ENCODE data around the gene CDK5RAP2. TPM values are rescaled to one million over a fixed set of nuclear protein-coding genes. Genes with fewer than 3 reads are reported as not detected.

CDK5RAP2 gene
- polyA plus RNA-seq, 1 donor: 75.8 TPM

DNA sequence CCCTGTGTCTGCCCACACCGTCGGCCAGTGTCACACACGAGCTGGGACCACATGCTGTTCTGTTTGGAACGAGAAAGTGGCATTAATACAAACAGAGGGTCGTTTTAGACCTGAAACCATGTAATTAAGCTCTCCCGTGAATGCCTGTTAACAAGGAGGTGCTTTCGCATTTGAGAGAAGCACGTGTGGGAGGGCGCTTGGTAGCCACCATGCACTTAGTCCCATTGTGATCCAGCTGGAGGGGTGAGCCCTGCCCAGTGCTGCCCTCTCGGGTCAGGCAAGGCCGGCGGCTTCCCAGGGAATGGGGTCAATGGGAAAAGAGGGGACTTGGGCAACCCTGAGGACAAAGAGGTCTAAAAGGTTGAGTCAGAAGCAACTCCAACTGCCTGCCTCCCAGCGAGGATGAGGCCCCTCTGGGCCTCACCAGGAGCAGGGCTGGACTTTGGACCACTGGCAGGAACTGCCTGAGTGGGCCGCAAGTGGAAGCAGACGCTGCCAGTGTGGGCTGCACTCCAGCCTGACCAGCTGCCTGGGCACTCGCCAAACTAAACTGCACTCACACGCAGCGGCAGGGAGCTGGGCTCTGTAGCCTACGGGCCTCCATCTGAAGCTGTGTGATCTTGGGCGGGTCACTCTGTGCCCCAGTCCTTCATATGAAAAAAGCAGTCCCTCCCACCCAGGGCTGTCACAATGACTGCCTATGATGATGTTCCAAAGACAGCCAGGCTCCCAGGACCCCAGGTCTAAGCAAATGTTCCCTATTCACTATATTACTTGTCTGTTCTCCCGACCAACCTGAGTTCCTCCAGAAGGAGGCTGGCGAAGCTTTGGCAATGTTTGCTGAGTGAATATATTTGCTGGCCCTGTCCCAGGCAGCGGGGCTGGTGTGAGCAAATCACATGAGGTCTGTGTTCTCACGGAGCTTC lies 195.7 kb downstream of the CDK5RAP2 start:
- DNase-seq: no peak

DNA sequence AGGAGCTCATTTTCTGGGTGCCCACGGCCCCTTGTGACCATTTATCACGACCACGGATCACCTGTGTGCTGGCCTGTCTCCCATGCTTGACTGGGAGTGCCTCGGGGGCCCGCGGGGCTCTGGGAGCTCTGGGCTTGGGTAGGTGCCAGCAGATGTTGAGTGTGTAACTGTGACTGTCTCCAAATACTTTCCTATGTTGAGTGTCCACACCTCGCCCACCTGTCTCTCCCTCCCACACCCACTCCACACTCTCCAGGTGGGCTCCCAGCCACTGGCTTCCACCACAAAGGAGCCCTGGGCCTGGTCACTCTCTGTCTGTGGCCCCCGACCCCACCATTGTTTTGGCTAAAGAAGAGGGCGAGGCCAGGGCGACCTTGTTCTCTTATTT lies 196.4 kb downstream of the CDK5RAP2 start:
- DNase-seq: no peak

DNA sequence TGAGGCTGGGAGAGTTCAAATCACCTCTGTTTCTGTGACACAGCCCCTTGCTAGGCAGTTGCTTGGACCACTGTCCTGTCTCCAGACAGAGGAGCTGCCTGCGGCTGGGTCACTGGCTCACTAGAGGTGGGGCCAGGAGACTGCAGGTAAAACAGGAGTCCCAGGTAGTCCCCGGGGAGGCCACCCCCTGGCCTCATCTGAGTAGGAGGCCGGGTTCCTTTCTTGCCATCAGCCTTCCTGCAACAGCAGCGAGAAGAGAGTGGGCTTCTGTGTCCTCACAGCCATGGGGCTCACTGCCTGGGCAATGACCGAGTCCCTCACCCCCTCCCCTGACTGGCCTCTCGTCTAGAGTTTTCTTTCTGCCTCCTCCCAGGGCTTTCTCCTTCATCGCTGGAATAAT lies 197.5 kb downstream of the CDK5RAP2 start:
- DNase-seq: no peak

DNA sequence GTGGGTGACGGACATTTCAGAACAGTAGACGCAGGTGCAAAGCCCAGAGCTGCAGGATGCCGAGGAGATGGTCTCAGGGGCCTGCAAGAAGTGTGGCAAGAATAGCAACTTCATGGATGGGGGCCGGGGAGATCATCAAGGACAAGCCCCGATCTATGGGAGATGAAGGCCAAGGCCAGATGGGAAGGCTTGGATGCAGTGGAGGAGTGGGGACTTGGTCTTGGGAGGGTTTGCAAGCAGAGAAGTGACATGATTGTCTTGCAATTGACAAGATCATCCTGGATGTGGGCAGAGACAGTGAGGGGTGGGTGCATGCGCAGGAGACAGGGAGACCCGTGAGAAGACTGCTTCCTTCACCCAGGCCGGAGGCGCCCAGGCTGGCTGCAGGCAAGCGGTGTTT lies 198.1 kb downstream of the CDK5RAP2 start:
- no peak for DNase-seq

DNA sequence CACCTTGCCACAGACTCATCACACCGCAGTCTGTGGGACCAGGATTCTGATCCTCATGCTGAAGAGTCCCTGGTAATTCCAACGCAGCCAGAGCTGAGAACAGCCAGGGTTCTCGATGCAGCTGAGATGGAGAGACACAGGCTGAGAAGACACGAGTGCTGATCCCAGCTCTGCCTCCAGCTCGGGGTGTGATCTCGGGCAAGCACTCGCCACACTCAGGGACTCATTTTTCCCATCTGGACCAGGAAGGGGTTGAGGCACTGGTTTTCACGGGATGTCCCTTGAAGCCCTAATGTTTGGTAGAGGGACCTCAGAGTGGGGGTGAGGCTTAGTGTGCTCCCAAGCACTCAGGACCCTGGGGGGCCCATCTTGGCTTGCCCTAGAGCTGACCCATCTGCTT lies 200.4 kb downstream of the CDK5RAP2 start:
- DNase-seq: no peak

DNA sequence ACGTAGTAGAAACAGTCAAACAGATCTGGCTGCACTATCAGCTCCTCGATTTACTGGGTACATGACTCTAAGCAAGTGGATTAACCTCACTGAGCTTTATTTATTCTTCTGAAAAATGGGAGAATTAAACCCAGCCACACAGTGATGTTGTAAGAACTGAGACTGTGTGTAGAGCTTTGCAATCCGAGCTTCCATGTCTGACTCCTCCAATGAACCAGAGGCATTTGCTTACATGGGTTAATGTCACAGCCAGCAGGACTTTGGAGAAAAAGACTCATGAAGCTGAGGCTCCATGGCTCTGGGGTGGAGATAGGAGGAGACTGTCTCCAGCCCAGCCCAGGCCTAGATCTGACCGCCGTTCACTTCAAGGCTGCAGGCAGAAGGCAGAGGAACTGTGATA lies 201.3 kb downstream of the CDK5RAP2 start:
- DNase-seq: no peak

DNA sequence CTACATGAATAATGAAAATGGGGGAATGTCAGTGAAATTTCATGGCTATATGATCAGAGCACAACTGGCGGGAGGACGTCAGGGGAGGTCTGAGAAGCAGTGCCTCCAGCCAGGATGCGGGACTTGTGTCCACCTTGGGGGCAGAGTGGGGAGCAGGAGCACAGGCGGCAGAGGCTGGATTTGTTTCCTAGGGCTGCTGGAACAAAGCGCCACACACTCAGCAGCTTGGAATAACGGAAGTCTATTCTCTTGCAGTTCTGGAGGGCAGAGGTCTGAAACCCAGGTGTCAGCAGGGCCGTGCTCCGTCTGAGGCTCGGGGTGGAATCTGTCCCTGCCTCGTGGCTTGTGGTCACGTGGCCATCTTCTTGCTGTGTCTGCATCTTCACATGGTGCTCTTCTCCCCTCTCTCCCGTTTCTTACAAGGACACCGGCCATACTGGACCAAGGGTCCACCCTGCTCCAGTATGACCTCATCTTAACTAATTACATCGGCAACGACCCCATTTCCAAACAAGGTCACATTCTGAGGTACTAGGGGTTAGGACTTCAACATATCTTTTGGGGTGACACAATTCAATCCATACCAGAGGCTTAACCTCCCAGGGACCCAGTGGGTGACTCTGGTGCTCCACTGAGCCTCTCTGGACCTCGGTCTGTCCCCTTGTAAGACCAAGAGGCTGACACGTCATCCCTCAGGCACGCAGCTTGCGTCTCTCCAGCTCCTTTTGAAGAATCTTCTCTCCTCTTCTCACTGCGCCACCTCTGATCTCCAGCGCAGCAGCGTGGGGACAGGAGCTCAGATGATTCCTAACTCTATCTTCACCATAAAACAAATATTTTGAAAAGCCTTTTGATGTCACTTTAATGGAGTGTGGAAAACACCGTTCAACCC lies 202.5 kb downstream of the CDK5RAP2 start:
- no peak for DNase-seq

DNA sequence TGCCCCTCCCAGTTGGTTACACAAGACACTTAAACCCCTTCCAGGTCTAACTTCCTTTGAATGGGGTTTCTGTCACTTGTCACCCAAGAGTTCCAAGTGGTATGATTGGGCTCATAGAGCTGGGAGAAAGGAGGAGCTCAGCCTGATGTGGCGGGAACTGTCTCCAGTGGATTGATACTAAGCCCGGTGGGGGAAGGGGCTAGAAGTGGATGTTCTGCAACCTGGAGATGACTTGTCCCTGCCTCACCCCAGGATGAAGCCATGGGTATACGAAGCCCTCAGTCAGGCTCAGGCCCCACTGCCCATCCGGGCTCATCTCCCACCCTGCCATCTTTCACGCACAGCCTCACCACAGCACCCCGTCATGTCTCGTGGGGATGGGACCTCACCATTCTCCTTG lies 203.9 kb downstream of the CDK5RAP2 start:
- DNase-seq: no peak

DNA sequence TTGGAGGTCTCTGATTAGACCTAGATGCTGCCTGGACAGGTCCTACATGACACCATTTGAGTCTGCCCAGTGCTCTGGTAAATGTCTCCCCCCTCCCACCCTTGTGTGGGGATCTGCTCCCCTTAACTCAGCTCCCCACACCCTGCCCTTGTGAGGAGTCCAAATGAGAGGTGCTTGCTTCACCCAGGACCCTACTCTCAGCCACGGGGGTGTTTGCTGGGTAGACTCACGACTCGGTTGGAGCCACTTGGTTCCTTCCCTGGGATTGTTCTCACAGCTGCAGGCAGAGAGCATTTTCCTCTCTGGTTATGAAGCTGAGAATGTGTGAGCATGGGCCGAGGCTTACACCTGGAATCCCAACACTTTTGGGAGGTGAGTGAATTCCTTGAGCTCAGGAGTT lies 204.7 kb downstream of the CDK5RAP2 start:
- DNase-seq: no peak

DNA sequence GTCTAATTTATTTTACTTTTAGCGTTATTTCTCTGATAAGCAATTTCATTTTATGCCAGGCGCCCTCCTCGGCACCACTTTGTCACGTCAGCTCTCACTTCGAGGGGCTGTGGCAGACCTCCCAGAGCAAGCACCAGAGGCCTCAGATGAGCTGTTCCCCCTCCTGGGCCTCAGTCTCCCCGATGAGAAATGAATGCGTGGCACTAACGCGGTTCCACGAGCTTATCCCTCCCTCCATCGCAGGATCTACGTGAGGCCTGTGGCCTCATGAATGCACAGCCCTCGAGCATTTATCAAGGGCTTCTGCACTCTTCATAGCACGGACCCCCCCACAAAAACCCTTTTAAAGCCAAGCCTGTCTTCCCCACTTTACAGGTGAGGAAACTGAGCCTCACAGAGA lies 205.2 kb downstream of the CDK5RAP2 start:
- no peak for DNase-seq

DNA sequence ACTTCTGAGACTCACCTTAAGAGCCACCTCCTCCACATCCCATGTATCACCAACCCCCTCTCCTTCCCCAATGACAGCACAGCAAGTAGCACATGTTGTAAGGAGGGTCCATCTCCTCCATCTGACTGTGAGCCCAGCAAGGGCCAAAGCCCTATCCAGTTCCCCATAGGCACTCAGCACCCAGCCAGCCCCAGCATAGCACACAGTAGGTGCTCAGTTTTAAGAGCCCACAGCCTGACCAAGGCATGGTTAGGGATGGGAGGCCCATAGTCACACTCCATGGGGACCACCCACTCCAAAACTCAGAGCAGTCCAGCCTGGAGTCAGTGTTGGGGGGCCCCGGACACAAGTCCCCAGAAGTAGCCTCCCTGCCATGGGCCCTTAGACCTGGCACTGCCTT lies 205.7 kb downstream of the CDK5RAP2 start:
- DNase-seq: no peak

DNA sequence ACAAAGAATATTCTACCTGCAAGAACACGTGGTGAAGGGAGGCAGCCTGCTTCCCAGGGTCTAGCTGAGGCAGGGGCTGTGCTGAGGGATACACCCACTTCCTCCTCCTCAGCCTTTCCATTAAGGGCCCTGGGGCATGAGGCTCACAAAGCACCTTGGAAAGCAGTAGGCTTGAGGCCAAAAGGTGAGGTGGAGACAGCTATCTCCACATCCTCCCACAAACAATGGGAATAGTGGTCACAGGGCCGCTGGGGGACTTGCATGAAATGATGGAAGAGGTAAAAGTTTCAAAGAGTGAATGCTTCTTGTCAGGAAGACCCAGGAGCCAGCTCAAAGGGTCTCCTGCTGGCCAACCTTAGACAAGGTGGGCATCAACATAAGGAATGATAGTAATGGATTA lies 207.9 kb downstream of the CDK5RAP2 start:
- no peak for DNase-seq

DNA sequence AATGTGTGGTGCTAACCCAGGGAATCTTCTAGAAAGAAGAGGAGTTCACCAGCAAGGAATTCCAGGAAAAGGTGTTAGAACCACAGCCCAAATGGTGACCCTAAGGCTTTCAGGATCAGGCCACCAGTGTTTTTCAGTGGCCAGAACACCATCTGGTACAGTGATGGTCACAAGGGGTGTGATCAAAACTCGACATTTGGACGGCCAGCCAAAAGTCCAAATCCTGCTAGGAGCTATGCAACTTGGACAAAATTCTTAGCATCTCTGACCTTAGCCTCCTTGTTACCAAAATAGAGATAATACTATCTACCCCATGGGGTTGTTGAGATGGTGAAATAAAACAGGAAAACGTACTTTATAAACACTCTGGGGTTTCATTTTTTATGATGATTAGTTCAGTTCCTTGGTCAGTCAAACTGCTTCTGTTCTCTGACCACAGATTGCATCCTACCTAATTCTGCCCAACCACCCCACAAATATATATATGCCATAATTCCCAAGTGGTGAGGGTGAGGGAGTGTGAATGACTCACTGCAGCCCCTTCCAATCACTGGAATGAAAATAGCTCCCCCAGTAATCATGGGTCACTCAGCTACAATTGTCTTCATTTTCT lies 210.3 kb downstream of the CDK5RAP2 start:
- no peak for DNase-seq

DNA sequence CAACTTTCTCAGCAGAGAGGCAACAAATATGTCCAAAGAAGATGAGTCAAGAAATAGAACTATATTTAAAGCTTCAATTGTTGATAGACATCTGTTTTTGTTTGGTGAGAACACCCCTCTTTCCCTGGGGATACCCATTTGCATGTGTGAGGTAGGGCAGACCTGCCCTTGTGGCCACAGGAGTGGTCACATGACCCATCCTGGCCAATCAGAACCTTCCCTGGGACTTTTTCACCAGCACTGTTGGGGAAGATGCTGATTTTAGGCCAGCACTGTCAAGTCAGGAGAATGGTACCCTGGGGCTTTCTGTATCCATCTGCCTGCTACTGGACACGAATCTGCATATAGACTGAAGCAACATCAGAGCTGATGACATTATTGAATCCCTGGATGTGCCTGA lies 211.2 kb downstream of the CDK5RAP2 start:
- DNase-seq: no peak

DNA sequence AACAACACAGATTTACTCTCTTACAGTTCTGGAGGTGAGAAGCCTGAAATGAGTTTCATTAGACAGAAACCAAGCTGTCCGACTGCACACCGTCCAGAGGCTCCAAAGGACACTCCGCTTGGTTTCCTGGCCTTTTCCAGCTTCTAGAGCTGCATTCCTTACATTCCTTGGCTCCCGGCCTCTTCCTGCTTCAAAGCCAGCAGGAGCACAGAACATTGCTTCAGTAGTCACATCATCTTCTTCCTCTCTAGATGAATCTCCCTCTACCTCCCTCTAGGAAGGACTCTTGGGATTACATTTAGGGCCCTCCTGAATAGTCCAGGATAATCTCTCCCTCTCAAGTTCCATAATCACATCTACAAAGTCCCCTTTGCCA lies 213.3 kb downstream of the CDK5RAP2 start:
- no peak for DNase-seq

DNA sequence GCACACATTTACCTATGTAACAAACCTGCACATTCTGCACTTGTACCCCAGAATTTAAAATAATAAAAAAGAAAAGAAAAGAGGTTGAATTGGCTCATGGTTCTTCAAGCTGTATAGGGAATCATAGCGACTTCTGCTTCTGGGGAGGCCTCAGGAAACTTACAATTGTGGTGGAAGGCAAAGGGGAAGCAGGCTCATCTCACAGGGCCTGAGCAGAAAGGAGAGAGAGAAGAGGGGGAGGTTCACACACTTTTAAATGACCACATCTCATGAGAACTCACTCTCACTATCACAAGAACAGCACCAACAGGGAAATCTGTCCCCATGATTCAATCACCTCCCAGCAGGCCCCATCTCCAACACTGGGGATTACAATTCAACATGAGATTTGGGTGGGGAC lies 214.6 kb downstream of the CDK5RAP2 start:
- no peak for DNase-seq

DNA sequence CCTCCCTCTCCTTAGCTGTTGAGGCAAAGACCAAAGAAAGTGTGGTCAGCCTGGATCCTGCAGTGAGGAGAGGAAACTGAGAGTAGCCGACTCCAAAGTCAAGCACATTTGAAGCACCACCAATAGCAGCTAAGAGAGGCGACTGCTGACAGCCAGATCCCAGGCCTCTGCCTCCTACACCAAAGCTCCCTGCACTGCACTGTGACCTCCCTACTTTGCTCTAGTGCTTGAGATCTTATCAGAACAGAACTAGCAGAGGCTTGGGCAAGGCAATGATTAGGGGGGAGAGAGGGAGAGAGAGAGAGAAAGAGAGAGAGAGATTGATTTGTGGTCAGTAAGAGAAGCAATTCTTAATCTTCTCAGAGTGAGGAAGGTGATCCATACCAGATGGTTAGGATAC lies 216.3 kb downstream of the CDK5RAP2 start:
- no peak for DNase-seq

DNA sequence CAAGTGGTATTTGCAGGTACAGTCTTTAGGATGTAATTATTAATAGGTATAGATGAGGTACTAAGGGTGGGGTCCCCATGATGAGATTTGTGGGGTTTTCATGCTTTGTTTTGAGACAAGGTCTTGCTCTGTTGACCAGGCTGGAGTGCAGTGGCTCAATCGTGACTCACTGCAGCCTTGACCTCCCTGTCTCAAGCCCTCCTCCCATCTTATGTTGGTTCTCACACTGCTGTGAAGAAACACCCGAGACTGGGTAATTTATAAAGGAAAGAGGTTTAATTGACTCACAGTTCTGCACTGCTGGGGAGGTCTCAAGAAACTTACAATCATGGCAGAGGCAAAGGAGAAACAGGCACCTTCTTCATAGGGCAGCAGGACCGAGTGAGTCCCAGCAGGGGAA lies 217.5 kb downstream of the CDK5RAP2 start:
- DNase-seq: no peak

DNA sequence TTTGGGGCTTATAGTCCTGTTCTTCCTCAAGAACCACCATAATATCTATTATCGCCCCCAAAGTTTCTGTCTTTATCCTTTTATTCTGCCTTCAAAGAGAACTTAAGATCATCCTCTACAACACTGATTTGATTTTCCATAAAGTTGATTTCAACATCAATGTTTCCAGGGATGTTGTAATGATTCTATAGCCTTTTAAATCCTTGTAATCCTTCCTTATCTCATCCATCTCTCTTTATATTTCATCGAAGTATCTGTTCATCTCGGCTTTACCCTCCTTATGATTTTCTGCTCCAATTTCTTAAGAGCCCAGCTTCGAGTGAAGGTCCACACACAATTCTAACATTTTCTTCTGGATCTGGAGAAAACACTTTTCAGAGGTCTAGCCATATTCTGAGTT lies 218.4 kb downstream of the CDK5RAP2 start:
- DNase-seq: no peak

DNA sequence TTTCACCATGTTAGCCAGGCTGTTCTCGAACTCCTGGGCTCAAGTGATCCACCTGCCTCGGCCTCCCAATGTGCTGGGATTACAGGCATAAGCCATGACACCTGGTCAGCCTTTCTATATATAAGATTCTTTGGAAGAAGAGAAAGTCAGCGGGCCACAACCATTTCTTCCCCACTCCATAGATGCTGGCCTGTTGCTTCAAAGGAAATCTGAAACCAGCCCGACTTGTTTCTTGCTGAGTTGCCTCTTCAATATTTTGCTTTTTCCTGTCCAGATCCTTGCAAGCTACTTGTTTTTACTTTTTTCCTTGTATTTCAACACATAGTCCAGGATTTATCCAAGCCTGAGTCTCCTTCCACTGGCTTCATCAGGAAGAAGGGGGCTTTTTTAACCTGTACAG lies 219.5 kb downstream of the CDK5RAP2 start:
- DNase-seq: no peak

DNA sequence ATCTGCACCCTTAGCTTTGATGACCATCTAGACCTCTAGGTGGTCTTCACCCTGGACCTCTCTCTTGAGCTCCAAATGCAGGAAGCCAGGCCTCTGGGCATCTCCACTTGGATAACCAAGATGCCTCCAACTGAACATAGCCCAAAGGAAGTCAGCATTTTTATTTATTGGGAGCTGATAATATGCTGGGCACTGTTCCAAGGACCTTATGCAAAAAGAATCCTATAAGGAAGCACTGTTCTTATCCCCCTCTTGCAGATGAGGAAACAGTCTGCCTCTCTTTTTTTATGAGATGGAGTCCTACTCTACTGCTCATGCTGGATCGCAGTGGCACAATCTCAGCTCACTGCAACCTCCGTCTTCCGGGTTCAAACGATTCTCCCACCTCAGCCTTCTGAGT lies 219.9 kb downstream of the CDK5RAP2 start:
- no peak for DNase-seq

DNA sequence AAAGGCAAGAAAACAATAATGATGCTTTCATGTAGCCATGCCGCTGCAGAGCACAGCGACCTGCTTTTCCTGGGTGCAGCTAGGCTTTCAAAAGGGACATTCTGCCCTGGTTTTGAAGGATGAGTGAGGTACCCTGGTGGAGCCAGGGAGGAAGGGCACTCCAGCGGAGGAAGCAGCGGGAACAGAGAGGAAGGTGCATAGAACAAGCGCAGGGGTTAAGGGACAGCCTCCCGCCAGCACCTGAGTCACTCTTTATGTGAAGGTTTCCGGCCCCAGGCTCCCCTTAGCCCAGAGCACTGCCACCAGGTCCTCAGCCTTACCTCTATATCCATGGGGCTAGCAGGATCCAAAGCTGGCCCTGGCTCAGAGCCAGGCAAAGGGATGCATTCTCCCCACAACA lies 221.1 kb downstream of the CDK5RAP2 start:
- no peak for DNase-seq

DNA sequence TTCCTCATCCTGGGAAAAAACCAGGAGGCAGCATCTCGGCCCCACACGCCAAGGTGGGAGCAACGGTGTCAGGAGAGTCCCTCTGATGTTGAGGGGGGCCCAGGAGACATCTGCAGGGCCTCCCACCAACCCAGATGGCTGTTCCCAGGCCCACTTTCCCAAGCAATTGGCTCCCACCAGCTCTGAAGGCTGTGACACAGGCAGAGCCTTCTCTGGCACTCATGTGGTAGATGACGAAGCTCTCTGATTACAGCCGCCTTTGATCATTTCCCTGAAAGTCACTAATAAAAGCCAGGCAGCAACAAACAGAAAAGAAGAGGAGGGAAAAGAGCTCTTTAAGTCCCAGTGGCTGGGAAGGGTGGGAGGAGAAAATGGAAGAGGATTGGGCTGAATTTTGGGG lies 226.5 kb downstream of the CDK5RAP2 start:
- peak; percentile 46 for DNase-seq

Data from left kidney (tissue), 2 donors.